ENCODE measurements around the gene PVALEF. TPM values are rescaled to one million over a fixed set of nuclear protein-coding genes. Genes with fewer than 3 reads are reported as not detected.
"Not testable (repeated sequence)": the region's sequence is repeated elsewhere in the genome, so short reads cannot be mapped to it uniquely, and the experiment has no call there.

The PVALEF gene
- total RNA-seq, 1 donor from 2014 or later, result not detected

DNA sequence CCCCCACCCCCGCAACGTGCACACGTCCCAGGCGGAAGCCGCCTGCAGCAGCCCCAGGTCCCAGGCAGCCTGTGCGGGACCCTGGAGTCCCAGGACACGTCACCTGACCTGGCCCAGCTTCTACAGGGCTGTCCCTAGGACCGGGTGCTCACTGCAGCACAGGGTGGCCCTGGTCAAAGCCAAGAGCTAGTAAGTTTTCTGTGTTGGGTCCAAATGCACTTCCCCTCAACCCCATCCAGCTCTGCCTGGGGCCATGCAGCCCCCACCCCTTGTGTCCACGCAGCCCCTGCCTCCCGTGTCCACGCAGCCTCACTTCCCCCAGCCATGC is 22.1 kb upstream of the PVALEF start:
- intact Hi-C loops (cut with micrococcal nuclease), result loop anchor here (5.0 kb wide), 2 partner anchors 99 to 339 kb away; no protein-coding TSS in a partner anchor

DNA sequence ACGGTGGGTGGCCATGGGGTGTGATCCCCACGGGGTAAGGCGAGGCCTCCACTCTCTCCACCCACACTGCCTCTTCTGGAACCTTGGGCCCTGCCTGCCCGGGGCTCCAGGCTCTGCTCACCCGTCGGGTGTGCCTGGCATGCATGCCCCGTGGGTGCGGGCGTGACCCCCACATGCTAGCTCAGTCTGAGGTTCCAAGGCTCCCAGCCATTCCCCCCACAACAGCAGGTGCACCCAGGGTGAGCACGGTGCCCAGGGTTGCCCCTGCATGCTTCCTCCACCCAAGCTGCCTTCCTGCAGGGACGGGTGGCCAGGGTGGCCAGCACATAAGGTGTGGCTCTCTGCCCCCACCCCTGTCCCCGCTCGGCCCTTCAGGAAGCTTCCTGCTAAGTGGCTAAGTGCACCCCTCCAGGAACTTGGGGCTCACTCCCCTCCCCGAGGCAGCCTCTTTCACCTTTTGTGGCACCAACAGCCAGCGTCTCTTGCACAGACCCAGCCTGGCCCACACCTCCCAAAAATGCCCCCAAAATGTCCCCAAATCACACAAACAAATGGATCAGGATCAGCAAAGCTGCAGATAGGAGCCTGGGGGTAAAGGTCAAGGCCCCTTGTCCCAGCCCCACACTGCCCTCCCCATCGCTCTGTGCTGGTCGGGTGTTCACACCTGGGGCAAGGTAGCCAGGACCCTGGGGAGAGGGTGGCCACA is 21.4 kb upstream of the PVALEF start:
- intact Hi-C loops (cut with micrococcal nuclease), result loop anchor here (5.0 kb wide), 2 partner anchors 98 to 338 kb away; no protein-coding TSS in a partner anchor

DNA sequence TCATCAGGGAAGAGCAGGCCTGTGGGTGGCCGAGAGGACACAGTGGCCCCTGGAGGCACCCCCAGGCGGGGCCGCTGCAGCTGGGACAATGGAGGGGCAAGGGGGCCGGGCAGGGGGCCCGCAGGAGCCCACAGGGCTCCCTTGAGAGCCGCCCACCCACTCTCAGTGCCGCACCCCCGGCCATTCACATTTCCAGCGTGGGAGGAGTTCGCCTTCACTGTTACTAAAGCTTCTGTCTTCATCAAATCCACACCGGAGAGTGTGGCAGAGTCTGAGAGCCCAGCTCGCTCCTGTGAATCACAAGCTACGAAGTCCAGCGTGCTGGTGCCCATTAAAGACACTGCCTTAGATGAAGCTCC is 20.9 kb upstream of the PVALEF start:
- intact Hi-C loops (cut with micrococcal nuclease), result loop anchor here (5.0 kb wide), 2 partner anchors 98 to 338 kb away; no protein-coding TSS in a partner anchor

DNA sequence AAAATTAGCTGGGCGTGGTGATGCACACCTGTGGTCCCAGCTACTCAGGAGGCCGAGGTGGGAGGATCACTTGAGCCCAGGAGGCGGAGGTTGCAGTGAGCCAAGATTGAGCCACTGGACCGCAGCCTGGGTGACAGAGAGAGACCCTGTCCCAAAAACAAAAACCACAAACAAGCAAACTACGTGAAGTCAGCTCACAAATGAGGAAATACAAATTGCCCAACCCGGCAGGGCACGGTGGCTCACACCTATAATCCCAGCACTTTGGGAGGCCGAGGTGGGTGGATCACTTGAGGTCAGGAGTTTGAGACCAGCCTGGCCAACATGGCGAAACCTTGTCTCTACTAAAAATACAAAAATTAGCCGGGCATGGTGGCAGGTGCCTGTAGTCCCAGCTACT is 19.1 kb upstream of the PVALEF start:
- intact Hi-C loops (cut with micrococcal nuclease), result not testable (repeated sequence)

DNA sequence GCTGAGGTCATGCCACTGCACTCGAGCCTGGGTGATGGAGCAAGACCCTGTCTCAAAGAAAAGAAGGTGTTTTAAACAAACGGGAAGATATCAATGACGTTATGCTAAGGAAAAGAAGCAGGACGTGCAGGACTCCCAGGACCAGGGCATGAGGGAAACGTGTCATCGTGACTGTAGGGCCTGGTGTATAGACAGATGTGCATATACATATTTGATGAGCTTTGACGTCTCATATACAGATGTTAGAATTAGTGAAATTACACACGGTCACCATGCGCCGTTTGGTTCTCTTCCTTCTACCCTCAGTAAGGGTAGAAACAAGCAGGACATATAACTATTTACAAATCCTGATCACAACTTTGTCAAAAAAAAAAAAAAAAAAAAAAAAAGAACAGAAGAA is 17.6 kb upstream of the PVALEF start:
- intact Hi-C loops (cut with micrococcal nuclease), result no loop called here

DNA sequence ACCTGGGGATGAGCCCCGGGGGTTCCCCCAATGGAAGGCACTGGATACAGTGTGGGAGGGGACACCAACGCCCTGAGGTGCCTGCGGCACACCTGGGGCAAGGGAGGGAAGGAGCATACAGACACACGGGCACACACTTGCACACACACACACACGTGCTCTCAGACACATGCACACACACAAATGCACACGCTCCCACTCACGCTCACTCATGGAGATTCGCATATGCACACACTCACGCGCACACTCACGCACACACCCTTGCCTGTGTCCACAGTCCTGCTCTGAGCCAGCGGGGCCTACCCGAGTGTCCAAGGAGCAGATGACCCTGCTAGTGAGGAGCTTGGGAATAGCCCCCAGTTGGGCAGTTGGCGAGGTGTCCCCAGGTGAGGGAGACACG is 16.7 kb upstream of the PVALEF start:
- intact Hi-C loops (cut with micrococcal nuclease), result no loop called here

DNA sequence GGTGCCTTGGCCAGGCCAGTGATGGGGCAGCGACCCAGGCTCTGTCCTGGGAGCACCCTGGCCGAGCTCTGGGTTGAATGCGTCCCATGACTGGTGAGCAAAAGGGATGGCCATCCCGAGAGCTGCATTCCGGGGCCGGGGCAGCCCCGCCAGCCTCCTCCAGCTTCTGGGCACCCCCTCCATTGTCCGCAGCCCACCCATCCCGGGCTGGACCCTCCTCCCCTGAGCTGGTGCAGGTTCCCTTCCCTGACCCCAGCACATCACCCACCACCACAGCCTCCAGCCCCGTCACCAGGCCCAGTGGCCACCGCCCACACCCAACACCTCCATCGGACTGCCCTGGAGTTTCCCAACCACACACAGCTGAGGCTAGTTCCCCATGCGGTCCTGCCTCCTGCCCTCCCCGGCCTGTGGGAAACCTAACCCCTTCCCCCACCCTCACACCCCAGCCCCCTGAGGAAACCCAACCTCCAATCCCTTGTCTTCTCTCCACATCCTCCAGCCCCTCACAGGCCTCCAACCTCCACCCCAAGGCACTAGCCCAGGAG is 16.2 kb upstream of the PVALEF start:
- intact Hi-C loops (cut with micrococcal nuclease), result no loop called here

DNA sequence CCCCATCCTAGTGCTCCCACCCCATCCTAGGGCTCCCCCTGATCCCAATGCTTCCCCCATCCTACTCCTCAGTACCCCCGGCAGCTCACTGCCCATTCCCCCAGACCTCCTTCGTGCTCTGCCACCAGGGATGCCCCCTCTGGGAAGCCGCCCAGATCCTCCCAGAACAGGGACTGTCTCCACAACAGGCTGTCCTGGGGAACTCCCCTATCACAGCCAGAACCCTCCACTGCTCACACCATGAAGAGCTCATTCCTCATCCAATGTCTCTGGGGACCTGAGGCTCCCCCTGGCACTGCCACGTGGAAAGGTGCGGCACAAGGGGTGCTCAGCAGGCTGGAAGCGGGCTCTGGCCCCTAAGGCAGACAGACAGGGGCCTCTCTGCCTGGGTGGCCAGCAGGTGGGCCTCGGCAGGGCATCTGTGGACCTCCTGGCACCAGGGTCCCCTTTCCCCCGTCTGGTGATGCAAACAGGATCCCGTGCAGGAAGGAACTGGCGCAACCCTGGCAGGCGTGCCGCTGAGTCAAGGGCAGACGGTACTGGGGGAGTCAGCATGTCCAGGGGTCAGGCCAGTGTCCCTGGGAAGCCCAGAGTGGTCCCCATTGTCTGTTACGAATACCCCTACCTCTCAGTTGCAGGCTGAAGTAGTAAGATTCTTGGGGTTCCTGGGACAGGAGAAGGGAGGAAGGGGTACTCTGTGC is 14.8 kb upstream of the PVALEF start:
- intact Hi-C loops (cut with micrococcal nuclease), result no loop called here

DNA sequence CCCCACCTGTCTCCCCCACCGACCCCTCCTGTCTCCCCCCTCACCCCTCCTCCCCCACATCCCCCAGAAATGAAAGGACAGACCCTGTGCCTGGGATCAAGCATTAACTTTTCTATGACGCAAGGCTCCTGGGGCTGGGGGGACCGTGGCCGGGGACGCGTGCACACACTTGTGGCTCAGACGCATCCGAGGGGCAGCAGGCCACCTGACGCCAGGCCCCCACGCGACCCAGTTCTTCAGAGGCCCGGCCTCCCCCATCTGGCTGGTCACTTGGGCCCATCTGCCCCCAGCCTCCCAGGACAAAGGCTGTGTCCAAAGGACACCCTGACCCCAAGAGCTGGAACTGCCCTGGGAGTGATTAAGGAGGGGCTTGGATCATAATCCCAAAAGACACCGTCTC is 14.0 kb upstream of the PVALEF start:
- intact Hi-C loops (cut with micrococcal nuclease), result no loop called here

DNA sequence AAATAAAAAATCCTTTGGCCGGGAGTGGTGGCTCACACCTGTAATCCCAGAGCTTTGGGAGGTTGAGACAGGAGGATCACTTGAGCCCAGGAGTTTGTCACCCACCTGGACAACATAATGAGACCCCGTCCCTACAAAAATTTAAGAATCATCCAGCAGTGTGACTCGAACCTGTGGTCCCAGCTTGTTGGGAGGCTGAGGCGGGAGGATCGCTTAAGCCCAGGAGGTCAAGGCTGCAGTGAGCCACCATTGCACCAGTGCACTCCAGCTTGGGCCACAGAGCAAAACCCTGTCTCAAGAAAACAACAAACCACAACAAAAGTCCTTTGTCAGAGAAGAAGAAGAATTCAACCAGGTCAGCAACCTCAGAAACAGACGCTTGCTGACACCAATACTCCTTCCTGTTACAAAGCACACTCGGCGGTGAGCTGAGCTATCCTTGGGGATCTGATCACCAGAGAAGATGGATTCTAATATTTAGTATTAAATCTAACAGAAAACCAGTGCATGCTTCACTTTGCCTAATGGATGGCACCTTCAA is 12.9 kb upstream of the PVALEF start:
- intact Hi-C loops (cut with micrococcal nuclease), result no loop called here

DNA sequence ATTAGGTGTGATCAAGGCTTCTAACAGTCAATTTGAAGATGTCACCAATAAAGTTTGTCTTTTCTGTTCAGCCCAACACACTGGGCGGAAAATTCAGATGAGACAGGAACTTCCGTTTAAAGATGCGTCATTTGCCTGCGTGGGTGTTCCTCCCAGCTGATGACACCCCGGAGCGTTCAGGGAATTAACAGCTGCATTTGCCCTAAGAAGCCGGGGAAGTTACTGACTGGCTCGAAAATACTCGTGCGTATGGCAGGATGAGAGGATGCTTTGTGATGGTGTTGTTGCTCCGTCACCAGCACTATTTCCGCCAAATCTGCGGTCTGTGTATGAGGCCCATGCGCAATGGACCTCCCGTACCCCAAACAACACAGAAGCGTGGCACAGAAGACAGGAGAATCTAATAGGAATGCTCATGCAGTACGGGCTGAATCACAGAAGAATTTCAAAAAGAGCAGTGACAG is 11.9 kb upstream of the PVALEF start:
- intact Hi-C loops (cut with micrococcal nuclease), result no loop called here

DNA sequence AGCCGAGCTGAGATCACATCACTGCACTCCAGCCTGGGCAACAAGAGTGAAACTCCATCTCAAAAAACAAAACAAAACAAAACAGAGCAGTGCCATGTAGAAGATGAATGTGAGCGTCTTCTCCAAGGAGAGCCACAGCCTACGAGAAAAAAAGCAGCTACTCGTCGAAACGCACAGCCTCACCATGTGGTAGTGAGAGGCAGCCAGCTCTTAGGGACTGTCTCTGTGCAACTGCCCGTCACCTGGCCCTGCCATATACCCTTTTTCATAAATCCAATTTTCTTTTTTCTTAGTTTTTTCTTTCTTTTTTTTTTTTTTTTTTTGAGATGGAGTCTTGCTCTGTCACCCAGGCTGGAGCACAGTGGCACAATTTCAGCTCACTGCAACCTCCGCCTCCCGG is 11.3 kb upstream of the PVALEF start:
- intact Hi-C loops (cut with micrococcal nuclease), result not testable (repeated sequence)

DNA sequence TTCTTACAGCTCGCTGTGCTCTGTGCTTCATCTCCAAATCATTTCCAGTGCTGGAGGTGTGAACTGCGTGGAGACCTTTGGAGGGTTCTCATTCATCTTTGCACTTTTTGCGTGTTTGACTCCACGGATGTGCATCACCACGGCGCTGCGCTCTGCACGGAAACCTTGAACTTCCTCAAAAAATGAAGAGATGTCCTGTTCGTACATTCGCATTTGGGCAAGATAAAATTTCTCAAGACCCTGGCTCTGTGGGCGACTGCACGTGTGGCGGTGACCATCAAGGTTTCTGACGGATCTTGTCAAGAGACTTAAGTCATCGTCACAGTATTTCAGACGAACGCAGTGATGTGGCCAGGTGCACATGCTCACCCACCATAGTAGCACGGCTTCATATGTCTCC is 10.3 kb upstream of the PVALEF start:
- intact Hi-C loops (cut with micrococcal nuclease), result no loop called here

DNA sequence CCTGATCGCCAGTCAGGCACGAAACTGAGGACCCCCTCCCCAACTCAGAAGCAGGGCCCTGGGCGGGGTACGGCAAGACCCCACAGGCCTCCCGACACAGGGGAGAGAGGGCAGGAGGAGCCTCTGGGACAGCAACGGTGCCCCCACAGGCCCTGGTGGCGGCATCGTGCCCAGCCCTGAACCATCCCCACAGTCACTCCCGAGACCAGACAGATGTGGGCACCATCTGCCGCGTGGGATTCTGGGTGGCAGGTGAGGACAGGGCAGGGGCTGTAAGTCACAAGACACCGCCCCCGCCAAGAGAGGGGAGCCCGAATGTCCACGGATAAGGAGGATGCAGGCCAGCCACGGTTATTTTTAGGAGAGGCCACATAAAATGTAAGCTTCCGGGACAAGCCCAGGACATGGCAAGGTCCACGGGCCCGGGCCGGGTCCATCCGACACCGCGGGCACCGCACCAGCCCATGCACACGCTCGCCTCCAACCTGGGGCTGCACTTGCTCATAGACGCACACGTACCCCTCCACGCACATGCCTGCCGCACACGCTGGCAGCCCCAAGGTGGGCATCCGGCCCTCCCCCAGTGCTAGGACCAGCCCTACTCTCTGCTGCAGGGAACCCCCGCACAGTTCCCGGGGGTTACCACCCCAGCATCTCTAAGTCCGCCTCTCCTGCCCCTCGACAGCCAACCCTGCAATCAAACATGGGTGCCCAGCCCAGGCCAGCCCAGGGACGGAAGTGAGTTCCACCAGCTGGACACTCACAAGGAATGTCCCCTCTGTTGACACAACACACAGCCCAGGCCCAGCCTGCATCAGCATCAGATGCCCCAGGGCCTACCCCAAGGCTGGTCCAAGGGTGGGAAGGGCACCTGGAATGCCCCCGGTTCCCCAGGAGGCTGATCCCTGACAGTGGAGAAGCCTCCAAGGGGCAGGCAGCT is 8.2 kb upstream of the PVALEF start:
- intact Hi-C loops (cut with micrococcal nuclease), result no loop called here

DNA sequence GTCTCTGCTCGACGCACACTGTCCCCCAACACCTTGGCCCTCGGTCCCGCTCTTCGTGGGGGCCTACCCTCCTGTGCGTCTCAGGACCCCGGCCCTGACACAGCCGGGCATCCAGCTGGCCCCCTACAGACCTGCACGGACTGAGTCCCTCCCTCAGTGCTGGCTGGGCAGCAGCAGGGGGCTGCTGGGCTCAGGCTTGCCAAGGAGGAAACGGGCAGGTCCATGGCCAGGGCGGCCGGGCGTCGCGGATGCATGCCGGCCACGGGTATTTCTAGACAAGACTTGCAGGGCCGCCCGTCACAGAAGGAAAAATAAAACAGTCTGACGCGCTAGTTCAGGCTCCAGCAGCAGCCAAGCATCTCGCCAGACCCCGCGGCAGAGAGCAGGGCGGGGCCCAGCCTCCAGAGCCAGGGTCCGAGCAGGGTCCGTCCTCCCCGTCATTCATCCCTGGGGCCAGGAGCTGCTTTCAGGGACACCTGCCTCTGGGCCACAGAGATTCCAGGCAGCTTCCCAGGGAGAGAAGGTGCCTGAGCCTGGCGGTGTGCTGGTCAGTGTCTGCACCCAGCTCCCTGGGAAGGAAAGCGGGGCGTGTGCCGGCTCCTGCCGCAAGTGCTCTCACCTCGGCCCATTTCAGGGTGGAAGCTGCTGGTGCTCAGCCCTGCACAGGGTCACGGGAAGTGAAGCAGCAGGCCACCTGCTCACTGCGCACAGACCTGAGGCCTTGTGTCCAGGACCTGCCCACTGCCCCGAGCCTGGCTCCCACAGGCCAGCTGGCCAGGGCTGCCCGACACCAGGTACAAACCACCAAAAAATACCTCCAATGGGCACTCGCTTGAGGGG is 7.2 kb upstream of the PVALEF start:
- intact Hi-C loops (cut with micrococcal nuclease), result no loop called here

DNA sequence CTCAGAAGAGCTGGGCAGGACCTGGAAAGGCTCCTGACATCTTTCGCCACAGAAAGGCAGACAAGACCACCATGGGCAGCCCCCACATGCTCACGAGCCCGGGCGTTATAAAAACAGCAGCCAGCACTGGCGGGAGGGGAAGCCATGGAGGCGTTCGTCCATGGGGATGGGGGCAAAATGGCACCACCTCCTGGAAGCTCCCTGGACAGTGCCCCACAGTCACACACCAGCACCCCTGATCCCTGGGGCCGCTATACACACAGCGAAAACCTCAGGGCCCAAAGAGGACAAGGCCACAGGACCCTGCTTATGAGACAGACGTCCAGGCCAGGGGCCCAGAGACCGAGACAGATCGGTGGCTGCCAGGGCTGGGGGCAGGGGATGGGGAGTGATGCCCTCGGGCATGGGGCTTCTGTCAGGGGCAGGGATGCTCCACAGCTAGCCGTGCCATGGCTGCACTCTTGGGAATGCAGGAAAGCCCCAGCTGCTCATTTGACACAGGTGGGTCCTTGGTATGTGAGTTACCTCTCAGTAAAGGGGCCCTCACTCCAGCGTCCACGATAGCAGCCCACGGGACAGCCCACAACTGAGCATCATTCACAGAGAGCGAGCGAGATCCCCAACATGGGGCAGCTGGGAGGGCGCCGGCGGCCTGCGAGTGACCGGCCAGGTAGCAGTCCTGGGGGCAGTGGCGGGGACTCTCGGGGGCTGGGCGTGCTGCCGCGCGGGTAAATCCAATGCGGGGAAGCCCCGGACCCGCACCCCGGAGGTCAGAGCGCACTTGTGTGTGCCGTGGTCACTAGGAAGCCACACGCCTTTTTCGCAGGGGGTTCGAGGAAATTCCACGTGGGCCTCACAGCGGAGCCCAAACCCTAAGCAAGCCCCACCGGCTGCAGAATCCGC is 6.4 kb upstream of the PVALEF start:
- intact Hi-C loops (cut with micrococcal nuclease), result no loop called here

DNA sequence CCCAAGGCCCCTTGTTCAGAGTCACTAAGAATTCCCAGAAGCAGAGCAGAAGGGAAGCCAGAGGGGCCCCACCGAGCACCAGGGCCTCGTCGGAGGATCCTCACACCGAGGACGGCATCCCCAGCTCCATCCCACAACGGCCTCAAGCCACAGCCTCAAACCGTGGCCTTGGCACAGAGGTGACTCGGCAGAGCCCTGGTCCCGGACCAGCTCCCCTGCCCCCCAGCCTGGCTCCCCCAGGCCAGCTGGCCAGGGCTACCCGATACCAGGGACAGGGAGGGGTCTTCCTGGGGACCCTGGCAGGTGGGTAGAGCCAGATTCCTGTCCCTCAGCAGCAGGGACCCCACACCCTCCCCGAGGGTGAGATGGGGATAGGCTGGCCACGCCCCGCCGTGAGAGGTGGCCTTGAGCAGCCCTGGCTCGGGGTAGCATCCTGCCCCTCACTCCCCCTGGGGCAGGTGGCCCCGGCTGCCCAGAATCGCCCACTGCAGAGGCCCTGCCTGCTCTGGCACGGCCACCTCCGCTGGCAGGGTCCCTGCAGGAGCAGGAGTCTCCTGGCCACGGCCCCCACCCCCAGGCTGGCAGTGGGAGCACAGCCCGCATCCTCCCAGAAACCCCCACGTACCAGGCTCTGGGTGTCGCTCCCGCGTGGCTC is 5.6 kb upstream of the PVALEF start:
- intact Hi-C loops (cut with micrococcal nuclease), result no loop called here

DNA sequence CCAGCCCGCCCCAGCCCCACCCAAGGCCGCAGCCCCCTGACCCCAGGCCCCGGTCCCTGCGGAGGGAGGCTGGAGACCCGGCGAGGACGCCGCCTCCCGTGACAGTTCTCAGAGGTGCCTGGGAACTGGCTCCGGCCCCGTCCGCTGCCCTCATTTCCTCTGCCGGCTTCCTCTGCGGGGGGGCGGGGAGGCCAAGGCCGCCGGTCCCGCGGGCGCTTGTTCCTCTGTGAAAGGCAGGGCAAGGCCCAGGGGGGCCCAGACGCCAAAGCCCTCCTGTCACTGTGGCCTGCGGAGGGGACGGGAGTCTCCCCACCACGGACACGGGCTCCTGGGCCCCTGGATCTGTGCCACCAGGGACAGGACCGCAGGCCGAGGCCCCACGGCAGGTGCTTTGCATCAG is 5.0 kb upstream of the PVALEF start:
- intact Hi-C loops (cut with micrococcal nuclease), result no loop called here
